GM19438 (cell line): ENCODE measurements around the gene TMEM30A.

Experiments
- ATAC-seq: cut with Tn5 transposase; IDR thresholded peaks from one replicate; pipeline ENCODE4 v1.9.1; 2021; ENCODE audit warnings: low read depth; ENCODE audit not compliant: unreplicated experiment

Gene TMEM30A

GRCh38 chr6:75266716-75267291 lies 17.8 kb downstream of the TMEM30A start:
- ATAC-seq = no peak

GRCh38 chr6:75263401-75263750 lies 21.2 kb downstream of the TMEM30A start:
- ATAC-seq = no peak

- ATAC-seq = no peak
Measured at GRCh38 chr6:75262716-75263400, 21.7 kb downstream of the TMEM30A start.

- no peak for ATAC-seq
Measured at GRCh38 chr6:75261299-75261698, 23.3 kb downstream of the TMEM30A start.

- ATAC-seq = no peak
Measured at GRCh38 chr6:75257343-75258087, 27.1 kb downstream of the TMEM30A start.

- ATAC-seq = no peak
Measured at GRCh38 chr6:75250552-75250951, 34.0 kb downstream of the TMEM30A start.

GRCh38 chr6:75249837-75250236 lies 34.8 kb downstream of the TMEM30A start:
- no peak for ATAC-seq

- ATAC-seq = no peak
Measured at GRCh38 chr6:75246386-75246785, 38.2 kb downstream of the TMEM30A start.

GRCh38 chr6:75244063-75244584 lies 40.5 kb downstream of the TMEM30A start:
- peak; percentile 5 for ATAC-seq

GRCh38 chr6:75243333-75244062 lies 41.1 kb downstream of the TMEM30A start, which contains the start of gene COX7A2:
COX7A2 (minus strand) TSS chr6:75243801; CDS start chr6:75243734, 67 bp downstream.
- peak; percentile 93 for ATAC-seq

GRCh38 chr6:75236630-75237029 lies 48.0 kb downstream of the TMEM30A start:
- ATAC-seq = no peak

- ATAC-seq = no peak
Measured at GRCh38 chr6:75235271-75235670, 49.3 kb downstream of the TMEM30A start.

- ATAC-seq = no peak
Measured at GRCh38 chr6:75234126-75234865, 50.3 kb downstream of the TMEM30A start.

GRCh38 chr6:75233092-75233615 lies 51.4 kb downstream of the TMEM30A start:
- ATAC-seq = no peak

GRCh38 chr6:75230484-75231325 lies 53.9 kb downstream of the TMEM30A start:
- ATAC-seq = no peak

- ATAC-seq = no peak
Measured at GRCh38 chr6:75224303-75224926, 60.2 kb downstream of the TMEM30A start.

- no peak for ATAC-seq
Measured at GRCh38 chr6:75223428-75223827, 61.2 kb downstream of the TMEM30A start.

- no peak for ATAC-seq
Measured at GRCh38 chr6:75222261-75222660, 62.3 kb downstream of the TMEM30A start.

GRCh38 chr6:75221116-75221515 lies 63.5 kb downstream of the TMEM30A start:
- no peak for ATAC-seq
